Endothelial cell of umbilical vein (primary cell): ENCODE data around the gene ASB8.

Experiments used
- EZH2 ChIP-seq: IDR thresholded peaks from 2 replicates; pipeline ENCODE4 v1.6.1; 2012; ENCODE audit warnings: borderline replicate concordance, low read depth, mild to moderate bottlenecking, moderate library complexity, low read length, inconsistent platforms; ENCODE audit not compliant: severe bottlenecking
- FOS ChIP-seq: IDR thresholded peaks from 2 replicates; pipeline ENCODE4 v1.6.1; 2011; ENCODE audit warnings: mild to moderate bottlenecking, low read length, moderate library complexity, borderline replicate concordance; ENCODE audit not compliant: insufficient read depth
- JUN ChIP-seq: IDR thresholded peaks from 2 replicates; pipeline ENCODE4 v1.6.1; 2011; ENCODE audit warnings: borderline replicate concordance, low read depth; ENCODE audit not compliant: insufficient read length, insufficient read depth
- MYC ChIP-seq: IDR thresholded peaks from one replicate; pipeline ENCODE4 v1.6.1; 2011; ENCODE audit warnings: mild to moderate bottlenecking, low read depth, low read length
- POLR2A ChIP-seq: IDR thresholded peaks from 2 replicates; pipeline ENCODE4 v1.6.1; 2012; ENCODE audit warnings: low read depth, mild to moderate bottlenecking, control low read depth, low read length
- TF ChIP-seq, protein P1 (sequence below), 2 donors: IDR thresholded peaks; 1 replicate in 1 of 2; 2 replicates in 1 of 2; pipeline ENCODE4 v1.5.1; 2011; ENCODE audit warnings: low read length in 2 of 2, mild to moderate bottlenecking in 2 of 2, moderate library complexity in 2 of 2, control low read depth in 1 of 2, inconsistent platforms in 1 of 2, low read depth in 1 of 2; ENCODE audit not compliant: insufficient read depth in 1 of 2; ENCODE audit errors: extremely low read depth in 1 of 2

DNA sequence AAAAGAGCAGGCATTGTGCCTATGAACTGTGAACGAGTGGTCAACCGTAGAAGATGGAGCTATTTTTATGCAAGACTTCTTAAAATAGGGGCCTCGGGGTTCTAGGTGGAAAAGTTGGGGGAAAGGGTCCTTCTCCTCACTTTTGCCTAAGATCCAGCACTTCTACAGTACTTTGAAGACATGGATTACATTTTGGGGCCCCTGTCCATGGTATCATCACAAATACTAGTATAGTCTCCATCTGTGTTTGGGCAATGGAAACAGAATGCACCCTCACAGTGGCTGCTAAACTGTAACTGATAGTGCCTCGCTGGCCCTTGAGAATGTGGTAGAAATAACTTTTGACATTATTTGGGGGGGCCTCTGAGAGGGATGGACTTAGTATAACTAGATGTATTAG is 20.7 kb upstream of the ASB8 start:
- TF ChIP-seq MYC, result no peak
- TF ChIP-seq, protein P1, sequence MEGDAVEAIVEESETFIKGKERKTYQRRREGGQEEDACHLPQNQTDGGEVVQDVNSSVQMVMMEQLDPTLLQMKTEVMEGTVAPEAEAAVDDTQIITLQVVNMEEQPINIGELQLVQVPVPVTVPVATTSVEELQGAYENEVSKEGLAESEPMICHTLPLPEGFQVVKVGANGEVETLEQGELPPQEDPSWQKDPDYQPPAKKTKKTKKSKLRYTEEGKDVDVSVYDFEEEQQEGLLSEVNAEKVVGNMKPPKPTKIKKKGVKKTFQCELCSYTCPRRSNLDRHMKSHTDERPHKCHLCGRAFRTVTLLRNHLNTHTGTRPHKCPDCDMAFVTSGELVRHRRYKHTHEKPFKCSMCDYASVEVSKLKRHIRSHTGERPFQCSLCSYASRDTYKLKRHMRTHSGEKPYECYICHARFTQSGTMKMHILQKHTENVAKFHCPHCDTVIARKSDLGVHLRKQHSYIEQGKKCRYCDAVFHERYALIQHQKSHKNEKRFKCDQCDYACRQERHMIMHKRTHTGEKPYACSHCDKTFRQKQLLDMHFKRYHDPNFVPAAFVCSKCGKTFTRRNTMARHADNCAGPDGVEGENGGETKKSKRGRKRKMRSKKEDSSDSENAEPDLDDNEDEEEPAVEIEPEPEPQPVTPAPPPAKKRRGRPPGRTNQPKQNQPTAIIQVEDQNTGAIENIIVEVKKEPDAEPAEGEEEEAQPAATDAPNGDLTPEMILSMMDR (IDR thresholded peaks at IDR 0.05; ENCODE audit: extremely low read depth in 1 of 2, insufficient read depth in 1 of 2, low read depth in 1 of 2, low read length in 2 of 2), result no peak
- TF ChIP-seq JUN, result no peak
- no peak for TF ChIP-seq FOS
- no peak for TF ChIP-seq POLR2A
- no peak for TF ChIP-seq EZH2
